Bronchial epithelial cell (primary cell): ENCODE results near the gene TALDO1. TPM values are rescaled to one million over a fixed set of nuclear protein-coding genes. Genes with fewer than 3 reads are reported as not detected.

Source experiments
- DNase-seq: peaks from one replicate; pipeline ENCODE4 v3.0.0-alpha.2; 2010; ENCODE audit warnings: low read depth
- FAIRE-seq: peaks from 2 replicates; lab custom pipeline; 2011; peaks lifted over from hg19 to GRCh38; lab: Jason Lieb, UNC
- H3K27me3 ChIP-seq: 2 replicates; pipeline ENCODE4 v1.5.1; 2011; ENCODE audit warnings: low read length; ENCODE audit not compliant: control insufficient read depth, insufficient read depth
- H3K36me3 ChIP-seq: 2 replicates; pipeline ENCODE4 v1.5.1; 2011; ENCODE audit warnings: low read length; ENCODE audit not compliant: control insufficient read depth, insufficient read depth
- H3K4me3 ChIP-seq: 2 replicates; pipeline ENCODE4 v1.5.1; 2011; ENCODE audit warnings: mild to moderate bottlenecking, low read depth, low read length, control low read depth
- total RNA-seq: library from RNA; depleted of rRNA; stranded (reverse); fragments of >200 nt; gene quantifications from 2 replicates; pipeline ENCODE4 v1.2.1, GENCODE V29; 2014
- TF ChIP-seq, protein P1 (sequence below): IDR thresholded peaks from 2 replicates; pipeline ENCODE4 v1.5.1; 2011; ENCODE audit warnings: mild to moderate bottlenecking, moderate library complexity, low read length, control low read depth, inconsistent platforms; ENCODE audit not compliant: insufficient read depth, severe bottlenecking

Gene TALDO1
- total RNA-seq, 1 donor from 2014 or later, result 253 TPM

DNA sequence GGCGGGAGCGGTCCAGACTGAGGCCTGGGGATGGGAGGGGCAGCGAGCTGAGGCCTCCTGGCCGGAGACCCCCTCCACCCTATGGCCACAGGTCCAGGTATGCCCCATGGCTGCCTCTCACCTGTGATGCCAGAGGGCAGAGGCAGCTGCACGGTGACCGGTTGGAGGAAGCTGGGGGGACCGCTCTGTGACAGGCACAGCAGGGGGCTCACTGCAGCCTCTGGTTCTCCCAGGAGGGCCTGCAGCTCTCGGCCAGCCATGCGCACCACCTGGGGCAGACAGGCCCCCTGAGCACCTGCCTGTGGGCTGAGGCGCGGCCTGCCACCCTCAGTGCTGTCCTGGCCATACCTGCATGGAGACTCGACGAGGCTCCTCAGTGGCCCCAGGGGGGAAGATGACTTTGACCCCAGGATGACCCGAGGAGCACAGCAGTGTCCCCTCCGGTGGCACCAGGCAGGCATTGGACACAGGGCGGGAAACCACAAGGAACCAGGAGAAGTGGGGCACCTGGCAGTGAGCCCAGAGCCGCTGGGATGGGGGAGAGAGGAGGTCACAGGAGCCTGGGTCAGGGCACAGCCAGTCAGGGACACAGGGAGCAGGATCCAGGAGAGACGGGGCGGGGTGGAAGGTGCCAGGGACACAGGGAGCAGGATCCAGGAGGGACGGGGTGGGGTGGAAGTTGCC lies 54.0 kb downstream of the TALDO1 start:
- Histone ChIP-seq H3K27me3 (no peaks in the 10 kb centered on the region), H3K4me3 (no peak overlapping the region), H3K36me3 (peaks cover 24% of the 10 kb centered on the region)
- no peak for FAIRE-seq
- TF ChIP-seq, protein P1, sequence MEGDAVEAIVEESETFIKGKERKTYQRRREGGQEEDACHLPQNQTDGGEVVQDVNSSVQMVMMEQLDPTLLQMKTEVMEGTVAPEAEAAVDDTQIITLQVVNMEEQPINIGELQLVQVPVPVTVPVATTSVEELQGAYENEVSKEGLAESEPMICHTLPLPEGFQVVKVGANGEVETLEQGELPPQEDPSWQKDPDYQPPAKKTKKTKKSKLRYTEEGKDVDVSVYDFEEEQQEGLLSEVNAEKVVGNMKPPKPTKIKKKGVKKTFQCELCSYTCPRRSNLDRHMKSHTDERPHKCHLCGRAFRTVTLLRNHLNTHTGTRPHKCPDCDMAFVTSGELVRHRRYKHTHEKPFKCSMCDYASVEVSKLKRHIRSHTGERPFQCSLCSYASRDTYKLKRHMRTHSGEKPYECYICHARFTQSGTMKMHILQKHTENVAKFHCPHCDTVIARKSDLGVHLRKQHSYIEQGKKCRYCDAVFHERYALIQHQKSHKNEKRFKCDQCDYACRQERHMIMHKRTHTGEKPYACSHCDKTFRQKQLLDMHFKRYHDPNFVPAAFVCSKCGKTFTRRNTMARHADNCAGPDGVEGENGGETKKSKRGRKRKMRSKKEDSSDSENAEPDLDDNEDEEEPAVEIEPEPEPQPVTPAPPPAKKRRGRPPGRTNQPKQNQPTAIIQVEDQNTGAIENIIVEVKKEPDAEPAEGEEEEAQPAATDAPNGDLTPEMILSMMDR, result no peak
- no peak for DNase-seq

DNA sequence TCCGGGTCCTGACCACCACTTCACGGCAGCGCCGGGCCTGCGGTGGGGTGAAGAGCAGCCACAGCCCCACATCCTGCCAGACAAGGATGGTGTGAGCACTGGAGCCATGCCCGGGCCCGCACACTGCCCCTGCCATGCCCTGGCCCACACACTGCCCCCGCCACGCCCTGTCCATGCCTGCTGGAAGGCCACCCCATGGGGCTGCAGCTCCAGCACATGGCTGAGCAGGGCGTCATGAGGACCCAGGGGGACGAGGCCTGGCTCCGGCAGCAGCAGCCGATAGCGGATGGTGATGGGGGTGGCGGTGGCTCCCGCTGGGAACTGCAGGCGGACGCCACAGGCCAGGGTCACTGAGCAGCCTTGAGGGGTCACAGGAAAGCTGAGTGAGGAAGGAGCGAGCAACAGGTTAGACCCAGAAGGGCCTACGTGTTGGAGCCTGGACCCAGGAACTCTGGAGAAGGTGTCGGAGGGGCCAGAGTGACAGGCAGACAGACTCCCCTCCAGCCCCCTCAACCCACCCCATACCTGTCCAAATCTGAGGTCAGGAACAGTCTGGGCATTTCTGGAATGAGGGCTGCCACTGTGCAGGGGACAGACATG lies 54.9 kb downstream of the TALDO1 start:
- H3K4me3 ChIP-seq, result no peak overlapping the region
- no peak for FAIRE-seq

DNA sequence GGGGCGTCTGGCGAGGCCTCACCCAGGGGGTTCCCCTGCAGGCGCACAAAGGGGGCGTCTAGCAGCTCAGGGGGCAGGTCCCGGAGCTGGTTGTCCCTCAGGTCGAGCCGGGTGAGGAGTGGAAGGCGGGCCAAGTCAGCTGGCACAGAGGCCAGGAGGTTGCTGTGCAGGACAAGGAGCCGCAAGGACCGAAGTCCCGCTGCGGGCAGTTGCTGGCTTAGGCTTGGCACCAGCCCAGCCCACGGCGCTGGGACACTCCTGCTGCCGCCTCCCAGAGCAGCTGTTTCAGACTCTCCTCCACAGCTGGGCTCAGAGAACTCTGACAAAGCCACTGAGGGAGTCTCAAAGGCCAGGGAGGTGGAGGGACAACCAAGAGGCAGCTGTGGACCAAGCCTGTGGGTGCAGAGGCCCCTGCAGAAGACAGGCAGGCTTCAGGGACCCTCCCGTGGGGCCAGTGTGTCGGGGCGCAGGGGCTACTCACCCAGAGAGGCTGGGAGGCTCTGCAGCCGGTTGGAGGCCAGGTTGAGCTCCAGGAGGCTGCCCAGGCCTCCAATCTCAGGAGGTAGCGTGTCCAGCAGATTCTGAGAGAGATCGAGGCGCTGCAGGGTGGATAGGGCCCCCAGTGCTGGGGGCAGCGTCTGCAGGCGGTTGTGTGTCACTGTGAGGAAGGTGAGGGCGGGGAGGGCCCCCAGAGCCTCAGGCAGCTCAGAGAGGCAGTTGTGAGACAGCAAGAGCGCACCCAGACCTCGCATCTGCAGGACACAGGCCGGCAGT lies 55.6 kb downstream of the TALDO1 start:
- H3K27me3 ChIP-seq, result no peaks in the 10 kb centered on the region
- no peak for FAIRE-seq

More for the DNA sequence above, 54.9 kb downstream of the TALDO1 start:
- TF ChIP-seq, protein P1, result no peak
- no peak for DNase-seq
- Histone ChIP-seq H3K36me3 (peaks cover 24% of the 10 kb centered on the region), H3K27me3 (no peaks in the 10 kb centered on the region)

DNA sequence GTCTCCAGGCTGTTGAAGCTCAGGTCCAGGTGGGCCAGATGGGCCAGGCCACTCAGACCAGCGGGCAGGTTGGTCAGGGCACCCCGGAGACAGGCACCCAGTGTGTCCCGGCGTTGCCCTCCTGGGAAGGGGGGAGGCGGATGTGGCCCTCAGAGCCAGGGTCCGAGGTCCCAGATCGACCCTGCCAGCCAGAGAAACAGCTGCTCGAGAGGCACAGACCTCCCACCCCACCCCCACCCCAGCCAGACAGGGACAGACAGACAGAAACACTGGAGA lies 56.1 kb downstream of the TALDO1 start:
- H3K4me3 ChIP-seq, result no peak overlapping the region
- DNase-seq, result no peak
- TF ChIP-seq, protein P1, result no peak
- H3K36me3 ChIP-seq, result peaks cover 24% of the 10 kb centered on the region
- FAIRE-seq, result no peak
- H3K27me3 ChIP-seq, result no peaks in the 10 kb centered on the region

More for the DNA sequence above, 55.6 kb downstream of the TALDO1 start:
- TF ChIP-seq, protein P1, result no peak
- DNase-seq, result no peak
- Histone ChIP-seq H3K36me3 (peaks cover 24% of the 10 kb centered on the region), H3K4me3 (no peak overlapping the region)

DNA sequence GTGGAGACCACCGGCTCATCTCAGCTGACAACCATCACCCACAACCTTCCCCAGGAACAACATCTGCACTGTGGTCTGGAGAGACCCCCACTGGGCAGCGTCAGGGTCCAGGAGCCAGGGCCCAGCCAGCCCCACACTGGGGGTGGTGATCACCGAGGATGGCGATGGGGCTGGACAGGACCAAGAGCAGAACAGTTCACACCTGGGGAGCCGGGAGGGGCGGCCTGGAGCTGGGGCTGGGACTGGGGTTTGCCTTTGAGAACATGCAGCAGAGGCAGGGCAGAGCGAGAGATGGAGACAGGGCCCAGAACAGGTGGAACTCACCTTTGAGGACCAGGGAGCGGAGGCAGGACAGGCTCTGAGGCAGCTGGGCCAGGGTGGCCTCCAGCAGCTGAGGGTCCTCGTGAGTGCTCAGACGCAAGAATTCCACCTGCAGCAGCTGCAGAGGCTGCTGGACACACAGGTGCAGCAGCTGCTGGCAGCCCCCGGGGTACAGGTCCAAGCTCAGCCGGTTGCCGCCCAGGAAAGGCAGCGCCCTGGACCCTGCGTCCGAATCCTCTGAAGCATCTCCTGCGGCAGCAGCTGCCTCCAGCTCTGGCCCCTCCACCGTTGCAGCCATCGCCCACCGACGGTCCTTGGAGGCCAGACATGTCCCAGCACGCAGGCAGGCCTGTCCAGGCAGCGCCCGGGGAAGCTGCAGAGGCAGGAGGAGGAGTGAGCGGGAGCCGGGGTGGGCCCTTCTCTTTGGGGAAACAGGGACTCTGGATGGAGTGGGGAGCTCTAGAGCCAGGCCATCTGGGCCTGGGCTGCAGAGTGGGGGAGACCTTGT lies 56.7 kb downstream of the TALDO1 start:
- Histone ChIP-seq H3K36me3 (peaks cover 24% of the 10 kb centered on the region), H3K4me3 (peak overlapping the region; percentile 58), H3K27me3 (no peaks in the 10 kb centered on the region)
- DNase-seq (peak; percentile 65), FAIRE-seq (no peak)
- TF ChIP-seq, protein P1, result no peak
